Muscle layer of duodenum (tissue), 2 donors: Measurements from ENCODE around the gene USP10.
A peak's percentile ranks its signal among the peaks of the same experiment; 100 is the strongest.
"Not testable (repeated sequence)": the region's sequence is repeated elsewhere in the genome, so short reads cannot be mapped to it uniquely, and the experiment has no call there.

ENCODE experiments used
- H3K27ac ChIP-seq: one replicate; pipeline ENCODE4 v1.7.0; 2013; ENCODE audit warnings: mild to moderate bottlenecking, low read length
- H3K27me3 ChIP-seq: one replicate; pipeline ENCODE4 v1.7.0; 2013; ENCODE audit warnings: low read depth, mild to moderate bottlenecking, control low read depth, low read length
- H3K36me3 ChIP-seq, 2 donors: one replicate each; pipeline ENCODE4 v1.7.0; 2013; ENCODE audit warnings: low read length in 2 of 2, control low read depth in 1 of 2, mild to moderate bottlenecking in 1 of 2; ENCODE audit not compliant: insufficient read depth in 2 of 2, control insufficient read depth in 1 of 2
- H3K4me1 ChIP-seq, 2 donors: one replicate each; pipeline ENCODE4 v1.7.0; 2013; ENCODE audit warnings: low read length in 2 of 2, mild to moderate bottlenecking in 2 of 2, control low read depth in 1 of 2, moderate library complexity in 1 of 2; ENCODE audit not compliant: insufficient read depth in 2 of 2, control insufficient read depth in 1 of 2
- H3K4me3 ChIP-seq, 2 donors: one replicate each; pipeline ENCODE4 v1.7.0; 2013; ENCODE audit warnings: low read length in 2 of 2, low read depth in 1 of 2, mild to moderate bottlenecking in 1 of 2
- H3K9me3 ChIP-seq, 2 donors: one replicate each; pipeline ENCODE4 v1.7.0; 2013; ENCODE audit warnings: low read length in 2 of 2, control low read depth in 1 of 2, mild to moderate bottlenecking in 1 of 2; ENCODE audit not compliant: control insufficient read depth in 1 of 2
- donor health status: healthy.

The USP10 gene

GRCh38 chr16:84746875-84747274 is 47.1 kb downstream of the USP10 start:
- no peak overlapping the region for H3K27ac ChIP-seq
- H3K9me3 ChIP-seq: no peaks in the 10 kb centered on the region
- H3K4me3 ChIP-seq: no peak overlapping the region
- peaks cover 11% of the 10 kb centered on the region in 2 donors for H3K36me3 ChIP-seq
- no peaks in the 10 kb centered on the region for H3K27me3 ChIP-seq
- peaks cover 16 to 28% of the 10 kb centered on the region in 2 donors for H3K4me1 ChIP-seq

- H3K27me3 ChIP-seq, H3K4me3 ChIP-seq, H3K9me3 ChIP-seq, H3K27ac ChIP-seq: not testable (repeated sequence)
- H3K36me3 ChIP-seq: peaks cover 3 to 11% of the 10 kb centered on the region in 2 donors
- H3K4me1 ChIP-seq: peaks cover 5 to 26% of the 10 kb centered on the region in 2 donors
Measured at GRCh38 chr16:84748247-84748646, 48.4 kb downstream of the USP10 start.

DNA sequence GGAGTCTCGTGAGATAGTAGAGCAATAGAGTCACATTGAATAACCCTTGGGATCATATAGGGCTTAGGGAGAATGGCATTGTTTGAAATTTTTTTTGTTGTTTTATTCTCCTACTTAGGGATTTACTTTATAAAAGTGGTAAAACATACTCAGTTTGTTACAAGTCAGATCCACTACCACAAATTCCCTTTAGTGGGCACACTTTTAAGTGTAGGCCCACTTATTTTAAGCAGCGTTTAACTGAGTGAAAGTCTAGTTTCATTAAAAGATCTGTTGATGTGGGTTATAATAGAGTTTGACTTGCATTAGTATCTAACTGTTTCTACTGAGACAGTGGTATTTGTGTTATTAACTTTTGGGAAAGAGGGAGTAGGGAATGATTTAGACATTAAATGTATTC is 49.3 kb downstream of the USP10 start:
- Histone ChIP-seq H3K9me3 (no peaks in the 10 kb centered on the region), H3K4me3 (no peak overlapping the region), H3K27ac (no peak overlapping the region), H3K36me3 (peaks cover 0 to 11% of the 10 kb centered on the region in 2 donors), H3K27me3 (no peaks in the 10 kb centered on the region), H3K4me1 (peaks cover 10 to 33% of the 10 kb centered on the region in 2 donors)

- Histone ChIP-seq H3K4me3 (no peak overlapping the region), H3K27ac (no peak overlapping the region), H3K9me3 (no peaks in the 10 kb centered on the region), H3K27me3 (no peaks in the 10 kb centered on the region), H3K36me3 (peaks cover 0 to 7% of the 10 kb centered on the region in 2 donors), H3K4me1 (peaks cover 17 to 40% of the 10 kb centered on the region in 2 donors)
Measured at GRCh38 chr16:84749815-84750214, 50.0 kb downstream of the USP10 start.

GRCh38 chr16:84750575-84750974 is 50.8 kb downstream of the USP10 start:
- no peak overlapping the region for H3K27ac ChIP-seq
- no peaks in the 10 kb centered on the region for H3K27me3 ChIP-seq
- peaks cover 19 to 47% of the 10 kb centered on the region in 2 donors for H3K4me1 ChIP-seq
- peaks cover 0 to 2% of the 10 kb centered on the region in 2 donors for H3K36me3 ChIP-seq
- H3K4me3 ChIP-seq: no peak overlapping the region
- no peaks in the 10 kb centered on the region for H3K9me3 ChIP-seq

GRCh38 chr16:84751241-84751640 is 51.4 kb downstream of the USP10 start:
- Histone ChIP-seq H3K9me3 (no peaks in the 10 kb centered on the region), H3K36me3 (no peaks in the 10 kb centered on the region), H3K27ac (no peak overlapping the region), H3K27me3 (no peaks in the 10 kb centered on the region), H3K4me1 (peaks cover 19 to 49% of the 10 kb centered on the region in 2 donors), H3K4me3 (no peak overlapping the region)

DNA sequence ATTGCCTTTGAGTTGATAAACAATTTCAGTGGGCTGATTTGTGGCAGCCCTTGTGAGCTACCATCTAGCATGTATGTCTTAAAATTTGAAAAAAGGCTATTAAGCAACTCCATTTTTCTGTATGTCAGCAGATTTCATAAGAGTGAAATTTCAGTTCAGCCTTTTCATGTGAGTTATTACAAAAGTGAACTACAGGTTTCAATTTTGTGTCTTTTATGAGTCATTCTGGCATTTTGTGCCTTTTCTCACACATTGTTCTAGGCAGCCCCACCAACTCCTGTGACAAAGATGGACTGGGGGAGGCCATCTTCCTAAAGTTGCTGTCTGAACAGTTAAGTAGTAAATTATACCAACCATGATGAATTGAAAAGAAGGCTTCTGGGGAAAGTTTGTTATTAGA is 52.1 kb downstream of the USP10 start:
- Histone ChIP-seq H3K9me3 (no peaks in the 10 kb centered on the region), H3K27ac (no peak overlapping the region), H3K4me1 (peaks cover 19 to 49% of the 10 kb centered on the region in 2 donors), H3K27me3 (no peaks in the 10 kb centered on the region), H3K36me3 (no peaks in the 10 kb centered on the region), H3K4me3 (no peak overlapping the region)

DNA sequence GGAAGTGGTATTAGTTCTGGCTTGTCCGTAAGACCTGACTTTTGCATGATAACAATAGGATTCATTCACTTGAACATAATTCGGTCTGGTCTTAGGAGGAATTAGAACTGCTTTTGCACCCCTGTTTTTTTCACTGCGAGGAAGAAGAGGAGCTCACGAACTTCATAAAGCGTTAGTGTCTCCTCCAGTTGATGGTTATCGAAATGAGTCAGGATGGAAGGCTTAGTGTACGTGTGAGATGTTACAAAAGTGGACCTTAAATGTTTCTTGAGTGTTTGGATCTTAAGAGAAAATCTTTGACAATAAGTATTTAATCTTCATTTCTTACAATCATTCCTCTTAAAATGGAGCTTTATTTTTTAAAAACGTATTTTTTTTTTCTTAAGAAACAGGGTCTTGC is 52.8 kb downstream of the USP10 start:
- no peak overlapping the region for H3K27ac ChIP-seq
- H3K4me3 ChIP-seq: no peak overlapping the region
- H3K27me3 ChIP-seq: no peaks in the 10 kb centered on the region
- H3K4me1 ChIP-seq: peaks cover 19 to 49% of the 10 kb centered on the region in 2 donors
- no peaks in the 10 kb centered on the region for H3K9me3 ChIP-seq
- H3K36me3 ChIP-seq: no peaks in the 10 kb centered on the region

DNA sequence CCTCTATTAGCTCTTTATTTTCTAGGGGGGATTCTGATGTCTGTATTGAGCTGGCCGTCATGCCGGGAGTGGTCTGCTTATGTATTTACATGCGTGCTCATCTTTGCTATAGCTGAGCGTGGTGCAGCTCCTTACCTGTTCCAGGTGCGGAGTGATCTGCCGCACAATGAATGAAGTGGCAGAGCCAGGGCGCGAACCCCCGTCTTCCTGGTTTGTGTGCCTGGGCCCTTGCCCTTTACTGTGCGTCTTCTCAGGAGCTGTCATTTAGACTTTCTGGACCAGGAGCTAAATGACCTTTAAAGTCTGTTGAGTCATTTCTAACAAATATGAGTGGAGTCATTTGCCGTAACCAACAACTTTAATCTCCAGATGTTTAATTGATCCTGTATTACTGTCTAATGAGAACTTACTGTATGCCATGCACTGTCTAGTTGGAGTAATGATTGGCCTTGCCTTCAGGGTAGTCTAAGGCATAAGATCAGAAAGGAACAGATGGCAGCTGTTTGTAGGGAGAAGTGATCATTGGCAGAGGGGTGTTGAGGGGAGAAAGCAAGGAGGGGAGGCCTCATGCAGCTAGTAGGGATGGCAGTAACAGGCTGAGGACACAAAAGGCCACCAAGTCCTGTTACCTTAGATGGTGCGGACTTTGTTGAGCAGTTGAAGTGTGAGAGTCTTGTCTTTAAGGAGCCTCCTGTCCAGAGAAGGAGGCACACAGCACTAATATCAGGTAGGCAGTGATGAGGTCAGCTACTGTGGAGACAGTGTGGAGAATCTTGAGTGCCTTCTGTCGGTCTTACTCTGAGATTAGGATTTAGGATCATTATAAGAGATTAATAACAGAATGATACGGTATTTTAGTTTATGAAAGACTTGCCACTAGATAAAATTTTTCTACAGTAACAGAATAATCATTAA is 53.9 kb downstream of the USP10 start:
- Histone ChIP-seq H3K27me3 (no peaks in the 10 kb centered on the region), H3K4me3 (no peak overlapping the region), H3K27ac (no peak overlapping the region), H3K9me3 (no peaks in the 10 kb centered on the region), H3K36me3 (no peaks in the 10 kb centered on the region), H3K4me1 (peaks cover 19 to 46% of the 10 kb centered on the region in 2 donors)

- Histone ChIP-seq H3K4me1 (peaks cover 19 to 52% of the 10 kb centered on the region in 2 donors), H3K4me3 (no peak overlapping the region), H3K9me3 (no peaks in the 10 kb centered on the region), H3K27me3 (no peaks in the 10 kb centered on the region), H3K36me3 (no peaks in the 10 kb centered on the region), H3K27ac (peak overlapping the region; percentile 29)
Measured at GRCh38 chr16:84754353-84754856, 54.6 kb downstream of the USP10 start.

GRCh38 chr16:84754956-84755672 is 55.3 kb downstream of the USP10 start:
- no peak overlapping the region for H3K4me3 ChIP-seq
- H3K4me1 ChIP-seq: peaks cover 19 to 52% of the 10 kb centered on the region in 2 donors
- peaks cover 0 to 3% of the 10 kb centered on the region in 2 donors for H3K36me3 ChIP-seq
- peak overlapping the region; percentile 29 for H3K27ac ChIP-seq
- H3K27me3 ChIP-seq: no peaks in the 10 kb centered on the region
- no peaks in the 10 kb centered on the region for H3K9me3 ChIP-seq
